GM18868 (cell line): Measurements from ENCODE around the gene TAF6.

Experiments
- ATAC-seq: cut with Tn5 transposase; IDR thresholded peaks from one replicate; pipeline ENCODE4 v1.9.1; 2021; ENCODE audit warnings: mild to moderate bottlenecking, moderate library complexity; ENCODE audit not compliant: unreplicated experiment

Gene TAF6

GRCh38 chr7:100124301-100125230 is 5.4 kb upstream of the TAF6 start:
- no peak for ATAC-seq

- no peak for ATAC-seq
Observed at GRCh38 chr7:100122568-100122967, 3.4 kb upstream of the TAF6 start.

GRCh38 chr7:100122067-100122466 is 2.9 kb upstream of the TAF6 start:
- no peak for ATAC-seq

- no peak for ATAC-seq
Observed at GRCh38 chr7:100120733-100121036, 1.5 kb upstream of the TAF6 start.

- ATAC-seq = peak; percentile 39
Observed at GRCh38 chr7:100119970-100120732, 993 bp upstream of the TAF6 start.

- ATAC-seq = no peak
Observed at GRCh38 chr7:100118388-100119071, 628 bp downstream of the TAF6 start.

- no peak for ATAC-seq
Observed at GRCh38 chr7:100115026-100115425, 4.1 kb downstream of the TAF6 start.

GRCh38 chr7:100111914-100112313 is 7.2 kb downstream of the TAF6 start:
- ATAC-seq = no peak

- no peak for ATAC-seq
Observed at GRCh38 chr7:100111156-100111555, 8.0 kb downstream of the TAF6 start.

- ATAC-seq = no peak
Observed at GRCh38 chr7:100109521-100110163, 9.5 kb downstream of the TAF6 start.

- ATAC-seq = no peak
Observed at GRCh38 chr7:100107890-100108289, 11.3 kb downstream of the TAF6 start.

GRCh38 chr7:100107125-100107737 is 11.9 kb downstream of the TAF6 start:
- ATAC-seq = no peak

- ATAC-seq = no peak
Observed at GRCh38 chr7:100106633-100107032, 12.5 kb downstream of the TAF6 start.

- ATAC-seq = no peak
Observed at GRCh38 chr7:100105534-100105933, 13.6 kb downstream of the TAF6 start.

- ATAC-seq = no peak
Observed at GRCh38 chr7:100102950-100103840, 16.0 kb downstream of the TAF6 start.

GRCh38 chr7:100101016-100101862 is 17.9 kb downstream of the TAF6 start, which contains the start of the genes AP4M1 and MCM7:
TSS of gene AP4M1 (plus strand) at chr7:100101643. CDS start at chr7:100101715, 72 bp downstream.
TSS of gene MCM7 (minus strand) at chr7:100101397. CDS start at chr7:100101294, 103 bp downstream.
- peak; percentile 82 for ATAC-seq

- ATAC-seq = peak; percentile 64
Observed at GRCh38 chr7:100100420-100101015, 18.6 kb downstream of the TAF6 start.

- ATAC-seq = no peak
Observed at GRCh38 chr7:100099452-100099851, 19.7 kb downstream of the TAF6 start.
